MV-4-11 (cell line): ENCODE data around the gene NRXN2.

Source experiments
- DNase-seq: peaks from one replicate; lab custom pipeline; 2025; lab: John Stamatoyannopoulos, UW

Gene NRXN2

DNA sequence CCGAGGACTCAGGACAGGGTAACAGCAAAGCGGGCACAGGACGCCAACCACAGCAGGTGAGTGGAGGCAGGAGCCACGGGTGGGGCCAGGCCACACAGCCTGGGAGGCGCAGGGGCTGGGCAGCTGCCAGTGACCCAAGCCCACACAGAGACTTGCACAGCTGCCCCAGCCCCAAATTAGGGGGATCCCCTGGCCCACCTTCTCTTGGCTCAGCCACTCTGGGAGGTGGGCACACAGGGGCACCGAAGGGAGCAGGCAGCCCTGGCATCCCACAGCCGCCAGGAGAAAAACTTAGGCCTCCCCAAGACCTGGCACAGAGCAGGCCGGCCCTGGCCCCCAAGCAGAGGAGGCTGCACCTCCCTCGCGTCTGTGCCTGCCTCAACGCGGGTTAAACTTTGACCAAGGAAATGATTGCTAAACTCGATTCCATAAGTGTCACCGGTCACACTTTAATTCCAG is 132.2 kb downstream of the NRXN2 start, which contains the start of gene SLC22A12:
TSS of gene SLC22A12 (plus strand) at position 458 of the 459 bp plus-strand sequence. CDS start 337 bp downstream, outside the sequence.
- DNase-seq: no peak

DNA sequence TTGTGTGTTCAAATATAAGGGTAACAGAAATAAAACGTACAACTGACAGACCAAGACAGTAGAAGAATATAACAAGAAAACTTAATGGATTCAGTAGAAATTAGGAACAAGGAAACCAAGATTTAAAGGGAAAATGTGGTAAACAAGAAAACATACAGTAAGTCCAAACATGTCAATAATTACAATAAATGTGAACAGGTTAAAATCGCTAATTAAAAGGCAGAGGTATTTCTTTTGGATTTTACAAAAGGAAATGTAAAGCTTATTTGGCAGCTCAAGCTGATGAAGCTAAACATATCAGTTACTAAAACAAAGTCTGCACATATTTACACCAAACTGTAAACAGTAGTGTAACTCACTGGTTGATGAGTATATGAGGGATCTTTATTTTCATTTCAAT is 134.3 kb downstream of the NRXN2 start:
- DNase-seq: no peak

DNA sequence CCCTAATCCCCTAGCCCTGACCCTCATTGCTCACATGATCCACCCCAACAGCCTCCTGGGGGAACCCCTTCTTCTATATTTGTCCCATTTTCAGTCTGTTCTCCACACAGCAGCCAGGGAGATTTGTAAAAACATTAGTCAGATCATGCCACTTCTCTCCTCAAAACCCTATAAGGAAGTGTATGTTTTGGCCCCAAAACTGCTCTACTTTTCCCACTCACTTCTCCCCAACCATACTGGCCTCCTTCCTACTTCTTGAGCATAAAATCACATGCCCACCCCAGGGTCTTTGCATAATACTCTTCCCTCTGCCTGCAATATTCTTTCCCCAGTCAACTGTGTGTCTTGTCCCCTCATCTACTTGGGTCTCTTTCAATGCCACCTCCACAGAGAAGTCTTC is 136.6 kb downstream of the NRXN2 start:
- DNase-seq: no peak

DNA sequence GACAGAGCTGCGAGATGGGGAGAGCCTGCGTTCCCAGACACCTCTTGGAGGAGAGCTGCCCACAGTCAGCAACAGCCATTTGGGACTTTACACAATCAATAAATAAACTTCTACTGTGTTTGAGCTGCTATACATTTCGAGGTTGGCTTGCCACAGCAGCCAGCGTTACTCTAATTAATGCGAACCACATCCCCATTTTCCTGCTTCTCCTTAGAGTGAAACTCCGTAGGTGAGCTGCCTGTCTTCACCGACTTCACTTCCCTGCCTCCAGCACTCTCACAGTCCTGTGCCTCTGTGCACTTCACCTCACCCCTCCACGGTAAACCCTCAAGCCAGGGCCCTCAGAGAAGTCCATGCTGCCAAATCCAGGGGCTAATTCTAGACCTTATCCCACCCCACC is 137.8 kb downstream of the NRXN2 start:
- no peak for DNase-seq

DNA sequence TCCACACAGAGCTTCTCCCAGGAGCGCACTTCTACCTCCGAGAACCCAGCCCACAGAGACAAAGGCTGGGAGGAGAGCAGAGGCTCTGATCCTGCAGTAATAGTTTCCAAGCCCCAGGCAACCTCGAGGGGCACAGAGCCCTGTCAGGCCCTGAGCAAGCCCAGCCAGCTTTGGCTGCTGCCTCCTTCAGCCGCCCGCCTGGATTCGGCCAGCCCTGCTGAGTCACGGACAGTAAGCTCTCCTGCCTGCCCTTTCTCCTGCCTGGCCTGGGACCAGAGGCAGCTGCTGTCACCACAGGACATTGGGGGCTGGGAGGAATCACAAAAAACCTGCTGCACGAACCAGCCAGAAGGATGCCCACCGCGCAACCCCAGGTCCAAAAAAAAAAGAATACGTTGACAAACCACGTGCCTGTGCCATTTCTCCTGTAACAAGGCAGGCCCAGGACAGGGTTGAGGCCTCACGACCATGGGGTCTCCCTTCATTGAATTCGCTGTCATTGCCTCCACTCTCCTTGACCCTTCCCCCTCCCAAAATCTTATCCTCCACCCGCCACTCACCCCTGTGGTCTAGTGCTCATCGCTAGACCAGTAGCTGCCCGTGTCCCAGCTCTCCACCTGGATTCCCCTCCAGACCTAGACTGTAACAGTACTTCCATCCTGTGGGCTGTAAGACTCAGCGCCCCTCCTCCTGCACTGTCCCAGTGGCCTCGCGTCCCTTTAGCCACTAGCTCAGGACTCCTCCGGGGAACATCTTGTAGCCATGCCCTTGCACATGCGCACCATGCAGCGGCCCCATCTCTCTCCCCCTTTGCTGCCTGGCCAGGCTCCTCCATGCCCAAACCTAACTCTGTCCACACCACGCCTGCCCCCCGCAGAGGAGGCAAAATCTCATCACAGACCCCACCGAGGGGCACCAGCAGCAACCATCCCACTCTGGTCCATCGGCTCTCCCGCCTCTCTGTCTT is 139.4 kb downstream of the NRXN2 start:
- no peak for DNase-seq

DNA sequence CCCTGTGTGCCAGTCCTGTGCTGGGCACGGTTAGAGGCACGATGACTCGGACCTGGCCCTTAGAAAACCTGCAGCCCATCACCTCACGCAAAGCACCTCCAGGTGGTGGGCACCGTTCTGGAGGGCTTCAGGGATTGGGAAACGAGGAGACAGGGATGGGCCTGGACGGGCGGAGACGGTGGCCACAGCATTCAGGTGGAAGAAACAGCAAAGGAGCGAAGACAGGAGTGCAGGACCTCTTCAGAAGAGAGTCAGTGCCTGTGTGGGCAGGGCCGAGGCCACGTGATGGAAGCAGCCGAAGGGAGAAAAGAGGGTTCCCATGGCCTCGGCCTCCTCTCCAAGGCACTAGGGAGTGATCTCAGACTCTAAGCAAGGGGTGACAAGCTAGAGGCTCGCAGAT is 140.1 kb downstream of the NRXN2 start:
- DNase-seq: no peak

DNA sequence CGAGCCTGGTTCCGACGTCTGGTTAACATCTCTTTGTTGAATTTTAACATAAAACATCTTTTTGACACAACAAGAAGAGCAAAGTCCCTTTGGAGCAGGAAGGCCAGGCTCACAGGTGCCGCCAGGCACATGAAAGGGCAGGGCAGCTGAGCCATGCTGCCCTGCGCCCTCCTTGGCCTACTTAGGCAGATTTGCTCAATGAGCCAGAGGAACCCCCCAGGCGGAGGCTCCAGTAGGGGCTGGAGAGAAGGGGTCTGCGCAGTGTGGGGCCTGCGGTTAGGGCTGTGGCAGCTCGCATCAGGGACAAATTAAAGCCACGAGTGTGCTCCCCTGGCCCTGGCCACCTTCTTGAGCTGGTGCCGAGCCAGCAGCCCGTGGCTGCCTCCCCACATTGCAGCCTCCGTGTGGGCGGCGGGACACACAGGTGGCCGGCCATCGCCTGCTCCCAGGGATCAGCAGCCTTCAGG is 141.9 kb downstream of the NRXN2 start:
- no peak for DNase-seq

DNA sequence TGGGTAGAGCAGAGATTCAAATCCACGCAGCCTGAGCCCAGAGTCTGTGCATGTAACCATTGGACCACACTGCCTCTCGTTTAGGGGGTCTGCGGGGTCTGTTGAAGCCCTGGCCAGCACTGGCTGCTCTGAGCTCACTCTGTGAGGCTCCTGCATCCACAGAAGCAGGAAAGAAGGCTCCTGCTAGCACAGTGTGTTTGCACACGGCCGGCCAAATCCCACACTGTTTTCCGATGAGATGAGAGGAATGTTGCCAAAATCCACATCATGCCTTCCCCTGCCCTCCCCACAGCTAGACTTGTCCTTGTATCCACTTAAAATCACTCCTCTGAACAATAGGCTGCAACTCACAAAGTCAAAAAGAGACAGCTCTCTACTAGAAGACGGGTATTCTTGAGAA is 142.6 kb downstream of the NRXN2 start:
- no peak for DNase-seq

DNA sequence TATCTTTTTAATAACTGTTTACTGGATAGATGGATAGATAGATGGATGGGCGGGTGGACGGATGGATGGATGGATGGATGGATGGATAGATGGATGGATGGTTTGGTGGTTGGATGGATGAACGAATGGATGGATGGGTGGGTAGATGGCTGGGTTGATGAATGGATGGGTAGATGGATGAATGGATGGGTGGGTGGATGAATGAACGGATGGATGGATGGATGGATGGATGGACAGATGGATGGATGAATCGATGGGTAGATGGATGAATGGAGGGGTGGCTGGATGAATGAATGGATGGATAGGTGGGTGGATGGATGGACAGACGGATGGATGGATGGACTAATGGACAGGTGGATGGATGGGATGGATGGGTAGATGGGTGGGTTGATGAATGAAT is 145.8 kb downstream of the NRXN2 start:
- no peak for DNase-seq

DNA sequence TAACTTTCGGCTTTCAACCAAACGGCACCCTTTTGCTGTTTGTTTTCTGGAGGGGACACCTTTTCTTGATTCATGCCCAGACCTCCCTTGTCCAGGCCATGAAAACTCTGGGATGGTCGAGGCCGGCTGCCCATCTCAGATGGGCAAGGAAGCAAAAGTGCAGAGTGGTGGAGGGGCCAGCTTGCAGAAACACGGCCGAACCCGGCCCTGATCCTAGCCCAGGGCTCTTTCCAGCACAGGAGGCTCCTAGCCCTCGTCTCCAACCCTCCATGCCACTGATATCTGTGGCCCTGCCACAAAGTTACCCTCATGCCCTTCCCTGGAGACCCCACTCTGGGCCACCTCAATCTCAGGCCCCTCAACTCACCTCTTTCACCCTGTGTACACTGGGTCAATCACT is 150.9 kb downstream of the NRXN2 start:
- no peak for DNase-seq

DNA sequence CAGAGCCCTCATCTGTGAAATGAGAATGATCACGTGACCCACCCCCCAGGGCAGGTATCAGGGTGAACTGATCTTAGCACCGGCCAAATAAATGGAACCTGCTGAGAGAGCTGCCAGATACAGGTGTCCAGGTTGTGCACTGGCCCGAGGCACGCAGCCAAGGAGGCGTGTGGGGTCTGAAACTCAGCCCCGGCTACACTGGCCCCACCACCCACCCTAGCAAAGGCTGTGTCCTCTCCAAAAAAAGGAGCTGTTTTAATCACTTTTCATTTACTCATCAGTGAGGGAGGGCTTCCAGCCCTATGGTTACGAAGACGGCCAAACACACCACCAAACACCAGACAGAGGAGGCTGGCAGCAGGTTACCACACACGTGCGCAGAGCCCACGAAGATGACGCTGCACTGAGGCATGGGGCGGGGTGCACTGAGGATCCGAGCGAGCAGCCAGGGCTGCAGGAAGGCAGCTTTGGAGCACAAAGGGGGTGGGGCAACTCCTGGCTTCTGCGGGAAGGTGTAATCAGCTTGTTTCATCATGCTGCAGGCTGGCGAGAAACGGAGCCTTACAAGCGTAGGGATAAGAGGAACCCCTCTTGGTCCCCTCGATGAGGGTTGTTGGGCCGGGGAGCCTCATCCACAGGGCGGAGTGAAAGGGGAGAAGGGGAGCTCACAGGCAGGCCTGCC is 151.4 kb downstream of the NRXN2 start:
- no peak for DNase-seq

DNA sequence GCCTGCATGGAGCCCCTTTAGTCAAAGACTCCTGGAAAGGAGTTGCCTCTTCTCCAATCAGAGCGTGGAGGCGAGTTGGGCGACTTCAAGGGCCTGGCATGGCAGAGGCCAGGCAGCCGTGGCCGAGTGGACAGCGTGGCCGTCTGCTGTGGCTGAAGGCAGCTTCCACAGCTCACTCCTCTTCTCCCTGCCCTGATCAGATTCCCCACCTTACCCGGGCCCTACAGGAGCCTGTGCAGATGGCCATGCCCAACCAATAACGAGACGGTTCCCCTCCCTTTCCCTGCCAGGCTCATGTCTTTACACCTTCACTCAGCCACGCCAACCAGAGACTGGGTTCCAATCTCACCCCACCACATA is 152.0 kb downstream of the NRXN2 start:
- DNase-seq: no peak

DNA sequence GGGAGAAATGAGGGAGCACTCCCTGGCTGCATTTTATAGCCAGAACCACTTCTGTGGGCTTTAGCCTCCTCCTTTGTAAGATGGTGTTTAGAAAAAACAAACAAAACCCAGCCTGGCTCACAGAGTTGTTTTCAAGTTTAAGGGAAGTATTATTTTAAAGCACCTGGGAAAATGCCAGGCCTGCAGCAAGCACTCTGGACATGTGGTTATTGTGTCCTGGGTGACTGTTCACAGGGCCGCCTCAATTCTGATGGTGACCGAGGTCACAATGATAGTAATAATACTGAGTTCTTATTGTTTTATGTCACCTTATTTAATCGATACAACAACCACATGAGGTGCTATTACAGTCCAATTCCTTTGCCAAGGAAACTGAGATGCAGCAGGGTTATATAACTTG is 152.7 kb downstream of the NRXN2 start:
- no peak for DNase-seq

DNA sequence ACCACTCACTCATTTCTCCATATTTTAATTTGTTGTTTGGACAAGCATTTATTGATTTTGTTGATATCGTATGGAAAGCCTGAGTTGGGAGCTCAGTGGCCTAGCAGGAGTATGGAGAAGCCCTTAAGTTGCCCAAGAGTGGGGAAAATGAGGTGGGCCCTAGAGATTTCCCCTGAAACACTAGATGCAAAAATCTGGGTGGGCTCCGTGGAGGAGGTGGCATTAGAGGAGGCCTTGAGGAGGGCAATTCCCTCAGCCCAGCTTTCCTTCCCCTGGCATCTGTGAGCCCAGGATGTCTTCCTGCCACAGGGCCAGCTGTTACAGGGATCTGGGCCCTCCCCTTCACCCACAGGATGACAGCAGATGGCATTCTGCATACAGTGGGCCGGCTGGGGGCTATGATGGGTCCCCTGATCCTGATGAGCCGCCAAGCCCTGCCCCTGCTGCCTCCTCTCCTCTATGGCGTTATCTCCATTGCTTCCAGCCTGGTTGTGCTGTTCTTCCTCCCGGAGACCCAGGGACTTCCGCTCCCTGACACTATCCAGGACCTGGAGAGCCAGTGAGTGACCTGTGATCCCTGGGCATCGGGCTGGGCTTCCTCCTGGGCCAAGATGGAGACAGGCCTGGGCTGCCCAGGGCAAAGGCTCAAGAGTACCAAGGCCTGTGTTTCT is 153.6 kb downstream of the NRXN2 start:
- DNase-seq: no peak

DNA sequence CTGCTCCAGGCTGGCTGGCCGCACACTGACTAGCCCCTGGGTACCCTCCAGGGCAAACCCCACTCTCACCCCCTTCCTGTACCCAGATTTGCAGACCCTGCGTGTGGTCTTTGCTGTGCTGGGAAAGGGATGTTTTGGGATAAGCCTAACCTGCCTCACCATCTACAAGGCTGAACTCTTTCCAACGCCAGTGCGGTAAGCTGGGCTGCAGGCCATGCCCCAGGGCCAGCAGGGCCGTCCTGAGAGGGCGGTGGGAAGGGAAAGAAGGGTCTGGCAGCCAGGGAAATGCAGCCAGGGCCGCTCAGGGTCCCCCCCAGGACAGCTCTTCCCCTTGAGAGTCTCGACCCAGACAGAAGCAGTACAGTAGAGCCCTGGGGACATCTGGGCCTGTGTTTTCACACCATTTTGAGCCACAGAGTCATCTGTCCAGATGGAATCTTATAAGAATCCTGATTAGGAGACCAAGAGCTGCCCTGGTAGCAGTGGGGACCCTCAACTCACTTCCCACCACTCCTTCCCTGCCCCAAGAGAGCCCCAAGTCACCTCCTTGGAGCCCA is 154.3 kb downstream of the NRXN2 start:
- DNase-seq: no peak

DNA sequence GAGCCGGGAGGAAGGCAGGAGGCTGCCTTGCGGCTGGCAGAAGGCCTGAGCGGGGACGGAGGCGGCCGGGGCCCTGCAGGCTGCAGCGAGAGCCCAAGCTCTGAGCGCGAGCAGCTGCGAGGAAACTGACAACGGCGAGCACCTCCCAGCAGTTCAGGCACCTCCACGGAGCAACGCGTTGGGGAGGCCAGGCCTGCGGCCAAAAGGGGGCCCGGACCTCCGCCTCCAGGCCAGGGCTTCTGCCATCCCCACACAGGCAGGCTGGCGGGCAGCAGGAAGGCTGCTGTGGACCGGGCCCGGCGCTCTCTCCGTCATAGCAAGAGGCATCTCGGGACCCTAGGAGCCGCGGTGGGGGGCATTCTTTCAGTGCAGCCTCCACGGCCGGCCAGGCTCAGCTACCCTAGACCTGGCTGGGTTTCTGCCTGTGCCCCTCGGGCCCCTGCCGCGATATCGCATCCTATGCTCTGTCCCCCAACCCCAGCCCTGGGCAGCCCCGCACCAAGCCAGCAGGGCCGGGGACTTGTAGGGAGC is 154.9 kb downstream of the NRXN2 start:
- DNase-seq: no peak

DNA sequence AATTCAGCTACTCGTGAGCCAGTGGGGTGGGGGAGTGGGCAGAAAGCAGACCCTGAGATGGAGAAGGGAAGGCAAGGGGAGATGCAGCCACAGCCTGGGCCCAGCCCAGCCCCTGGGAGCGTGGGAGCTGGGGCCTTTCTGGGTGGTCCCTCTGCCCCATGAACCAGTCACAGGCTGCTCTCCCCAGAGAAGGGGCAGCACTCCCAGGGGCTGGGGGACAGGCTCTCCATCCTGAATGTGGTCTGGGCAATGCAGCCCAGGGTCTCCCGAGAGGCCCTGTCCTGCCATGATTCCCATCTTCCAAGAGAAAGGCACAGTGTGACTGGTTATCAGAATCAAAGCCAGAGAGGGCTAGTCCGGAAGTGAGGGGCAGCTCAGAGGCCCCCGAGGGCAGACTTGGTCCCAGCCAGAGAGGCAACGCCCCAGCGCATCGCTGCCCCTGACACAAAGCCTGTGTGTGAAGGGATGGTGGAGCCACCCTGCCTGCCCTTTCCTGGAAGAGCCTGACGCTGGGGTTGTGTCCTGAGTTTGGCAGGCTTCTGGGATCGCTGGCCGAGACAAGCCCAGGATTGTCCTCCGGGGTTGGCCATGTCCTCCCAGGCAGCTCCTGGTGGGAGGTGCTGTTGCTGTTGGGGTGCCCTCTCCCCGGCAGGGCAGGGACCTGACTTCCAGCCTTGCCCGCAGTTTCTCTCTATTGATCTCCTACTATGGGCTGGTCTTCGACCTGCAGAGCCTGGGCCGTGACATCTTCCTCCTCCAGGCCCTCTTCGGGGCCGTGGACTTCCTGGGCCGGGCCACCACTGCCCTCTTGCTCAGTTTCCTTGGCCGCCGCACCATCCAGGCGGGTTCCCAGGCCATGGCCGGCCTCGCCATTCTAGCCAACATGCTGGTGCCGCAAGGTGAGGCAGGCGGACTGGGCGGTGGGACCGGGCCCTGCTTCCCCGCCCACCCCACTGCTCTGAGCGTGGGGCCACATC is 155.8 kb downstream of the NRXN2 start:
- no peak for DNase-seq

DNA sequence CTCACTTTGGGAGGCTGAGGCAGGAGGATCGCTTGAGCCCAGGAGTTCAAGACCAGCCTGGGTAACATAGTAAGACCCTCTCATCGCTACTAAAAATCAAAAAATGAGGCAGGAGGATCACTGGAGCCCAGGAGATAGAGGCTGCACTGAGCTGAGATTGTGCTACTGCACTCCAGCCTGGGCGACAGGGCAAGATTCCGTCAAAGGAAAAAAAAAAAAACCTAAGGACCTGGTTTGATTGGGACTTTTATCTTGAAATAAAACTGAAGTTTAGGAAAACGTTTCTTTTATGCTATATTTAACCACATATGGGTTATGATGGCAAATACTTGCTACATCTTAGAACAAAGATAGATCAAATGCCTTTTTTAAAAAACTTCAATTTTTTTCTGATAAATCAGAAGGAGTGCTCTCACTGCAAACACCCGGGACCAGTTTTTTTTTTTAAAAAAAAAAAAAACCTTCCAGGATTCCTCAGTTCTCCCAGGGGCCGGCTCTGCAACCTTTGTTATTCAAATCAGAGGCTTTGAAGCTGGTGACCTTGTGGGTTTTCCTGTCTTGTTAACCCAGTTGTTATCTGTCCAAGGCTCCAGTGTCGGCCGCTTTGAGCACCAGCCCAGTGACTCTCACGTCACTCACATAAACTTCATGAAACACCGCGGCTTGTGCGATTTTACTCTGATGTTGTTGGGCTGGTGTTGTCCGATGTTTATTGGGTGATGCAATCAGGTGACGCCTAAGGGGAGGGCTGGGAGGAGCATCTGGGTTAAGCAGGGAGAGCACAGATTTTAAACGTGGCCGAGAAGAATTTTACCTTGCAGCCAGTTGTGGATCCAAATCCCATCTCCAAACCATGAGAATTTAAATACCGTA is 156.7 kb downstream of the NRXN2 start:
- no peak for DNase-seq

DNA sequence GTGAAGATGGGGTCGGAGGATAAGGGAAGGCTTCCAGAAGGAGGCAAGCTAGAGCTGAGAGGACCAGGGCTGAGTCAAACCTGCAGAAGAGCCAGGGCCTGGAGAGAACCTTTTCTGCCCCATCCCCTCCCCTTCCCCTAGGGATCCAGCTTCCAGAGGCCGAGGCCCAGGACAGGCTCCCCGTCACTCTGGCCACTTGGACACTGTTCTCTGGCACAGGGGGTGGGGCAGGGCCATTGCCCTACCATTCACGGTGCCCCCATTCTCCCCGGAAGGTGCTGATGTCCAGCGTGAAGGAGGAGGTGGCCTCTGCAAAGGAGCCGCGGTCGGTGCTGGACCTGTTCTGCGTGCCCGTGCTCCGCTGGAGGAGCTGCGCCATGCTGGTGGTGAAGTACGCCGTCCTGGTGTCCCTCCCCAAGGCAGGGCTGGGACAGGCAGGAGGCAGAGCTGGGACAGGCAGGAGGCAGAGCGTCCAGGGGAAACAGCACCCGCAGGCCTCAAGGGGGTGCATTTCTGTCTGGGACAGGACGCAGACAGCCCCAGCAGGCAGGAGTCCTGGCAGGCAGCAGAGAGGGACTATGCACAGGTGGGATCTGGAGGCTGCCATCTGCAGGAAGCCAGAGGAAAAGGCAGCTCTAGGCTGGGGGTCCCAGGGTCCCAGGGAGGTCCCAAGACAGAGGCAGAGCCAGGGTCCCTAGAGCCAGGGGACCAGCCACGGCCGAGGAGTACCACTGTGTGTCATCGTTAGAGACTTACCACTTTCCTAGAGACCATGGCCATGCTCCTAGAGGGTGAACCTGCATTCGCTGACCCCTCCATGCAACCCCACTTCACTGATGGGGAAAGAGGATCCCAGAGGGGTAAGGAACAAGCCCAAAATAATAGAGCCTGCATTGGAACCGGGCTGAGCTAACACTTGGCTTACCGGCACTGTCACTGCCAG is 157.8 kb downstream of the NRXN2 start:
- no peak for DNase-seq
